Liver (tissue), 9 donors: ENCODE data around the gene CTSE. TPM values are rescaled to one million over a fixed set of nuclear protein-coding genes. Genes with fewer than 3 reads are reported as not detected.

Source experiments
- DNase-seq: peaks from one replicate; pipeline ENCODE4 v3.0.0-alpha.2; 2017; ENCODE audit warnings: low spot score
- H3K27ac ChIP-seq, 2 donors: one replicate each; pipeline ENCODE4 v1.7.0; 2013; ENCODE audit warnings: inconsistent platforms in 2 of 2, low read length in 2 of 2, control low read depth in 1 of 2, low read depth in 1 of 2, mild to moderate bottlenecking in 1 of 2
- H3K27me3 ChIP-seq, 4 donors: one replicate each; pipeline versions ENCODE4 v1.6.1 to v1.7.0; 2013; ENCODE audit warnings: low read length in 3 of 4, inconsistent platforms in 1 of 4, mild to moderate bottlenecking in 1 of 4, moderate library complexity in 1 of 4; ENCODE audit not compliant: control insufficient read depth in 4 of 4, insufficient read depth in 4 of 4
- H3K36me3 ChIP-seq, 4 donors: one replicate each; pipeline versions ENCODE4 v1.6.1 to v1.7.0; 2013; ENCODE audit warnings: low read length in 3 of 4, mild to moderate bottlenecking in 3 of 4, low read depth in 1 of 4, moderate library complexity in 1 of 4; ENCODE audit not compliant: control insufficient read depth in 4 of 4, insufficient read depth in 3 of 4
- H3K4me1 ChIP-seq, 4 donors: one replicate each; pipeline versions ENCODE4 v1.6.1 to v1.7.0; 2013; ENCODE audit warnings: low read length in 3 of 4, mild to moderate bottlenecking in 3 of 4, moderate library complexity in 1 of 4; ENCODE audit not compliant: control insufficient read depth in 4 of 4, insufficient read depth in 4 of 4
- H3K4me3 ChIP-seq, 3 donors: one replicate each; pipeline versions ENCODE4 v1.6.1 to v1.7.0; 2013; ENCODE audit warnings: low read length in 3 of 3, control low read depth in 1 of 3, low read depth in 1 of 3, mild to moderate bottlenecking in 1 of 3
- H3K9ac ChIP-seq, 2 donors: one replicate each; pipeline ENCODE4 v1.7.0; 2013; ENCODE audit warnings: low read length in 2 of 2, mild to moderate bottlenecking in 2 of 2, moderate library complexity in 2 of 2, control low read depth in 1 of 2, low read depth in 1 of 2
- H3K9me3 ChIP-seq, 4 donors: one replicate each; pipeline versions ENCODE4 v1.6.1 to v1.7.0; 2013; ENCODE audit warnings: low read length in 3 of 4; ENCODE audit not compliant: control insufficient read depth in 4 of 4
- ATF3 ChIP-seq: IDR thresholded peaks from 2 replicates; pipeline ENCODE4 v1.6.1; 2016; ENCODE audit warnings: antibody characterized with exemption
- CTCF ChIP-seq: fragments of 150-350 bp; IDR thresholded peaks from 2 replicates; pipeline ENCODE4 v1.5.1; 2017; ENCODE audit warnings: improper control_type of control experiment, low read depth, low read length; ENCODE audit not compliant: missing input control
- EGR1 ChIP-seq, 2 donors: IDR thresholded peaks; 2 replicates each; pipeline ENCODE4 v1.6.1; 2016 to 2018; ENCODE audit warnings: antibody characterized with exemption in 2 of 2, low read depth in 2 of 2
- FOXA1 ChIP-seq: IDR thresholded peaks from 2 replicates; pipeline ENCODE4 v1.6.1; 2016; ENCODE audit warnings: antibody characterized with exemption
- FOXA2 ChIP-seq: IDR thresholded peaks from 2 replicates; pipeline ENCODE4 v1.6.1; 2016; ENCODE audit warnings: antibody characterized with exemption
- GABPA ChIP-seq, 2 donors: IDR thresholded peaks in 1 of 2; conservative IDR thresholded peaks in 1 of 2; 2 replicates each; pipeline ENCODE4 v1.6.1; 2016; ENCODE audit warnings: antibody characterized with exemption in 2 of 2, mild to moderate bottlenecking in 1 of 2, moderate library complexity in 1 of 2
- HNF4A ChIP-seq, 2 donors: conservative IDR thresholded peaks; 2 replicates each; pipeline ENCODE4 v1.6.1; 2016; ENCODE audit warnings: antibody characterized with exemption in 2 of 2, mild to moderate bottlenecking in 2 of 2
- HNF4G ChIP-seq: IDR thresholded peaks from 2 replicates; pipeline ENCODE4 v1.6.1; 2016; ENCODE audit warnings: antibody characterized with exemption
- JUND ChIP-seq, 2 donors: IDR thresholded peaks; 2 replicates each; pipeline ENCODE4 v1.6.1; 2016; ENCODE audit warnings: antibody characterized with exemption in 2 of 2
- NR2F2 ChIP-seq: IDR thresholded peaks from 2 replicates; pipeline ENCODE4 v1.6.1; 2016; ENCODE audit warnings: antibody characterized with exemption
- RAD21 ChIP-seq, 2 donors: IDR thresholded peaks; 2 replicates each; pipeline ENCODE4 v1.6.1; 2016; ENCODE audit warnings: antibody characterized with exemption in 2 of 2, mild to moderate bottlenecking in 2 of 2
- RXRA ChIP-seq, 2 donors: IDR thresholded peaks; 2 replicates each; pipeline ENCODE4 v1.6.1; 2017 to 2018; ENCODE audit warnings: antibody characterized with exemption in 2 of 2, mild to moderate bottlenecking in 1 of 2
- SP1 ChIP-seq: IDR thresholded peaks from 2 replicates; pipeline ENCODE4 v1.6.1; 2018; ENCODE audit warnings: antibody characterized with exemption, mild to moderate bottlenecking
- TAF1 ChIP-seq: conservative IDR thresholded peaks from 2 replicates; pipeline ENCODE4 v1.6.1; 2016; ENCODE audit warnings: antibody characterized with exemption, mild to moderate bottlenecking
- YY1 ChIP-seq: IDR thresholded peaks from 2 replicates; pipeline ENCODE4 v1.6.1; 2016; ENCODE audit warnings: antibody characterized with exemption, mild to moderate bottlenecking
- WGBS: extraction: QIAGEN DNeasy Blood & Tissue Kit; methylation state at CpG from one replicate; pipeline ENCODE4 v1.1.7; 2013; 5-methylcytosine and 5-hydroxymethylcytosine counted together
- polyA plus RNA-seq, 2 donors: library from polyadenylated mRNA; stranded (reverse) in 1 of 2; unstranded in 1 of 2; fragments of 200-250 nt in 1 of 2; fragments of >200 nt in 1 of 2; fragmentation: Nextera tagmentation in 1 of 2; extraction: Ambion mirVana in 1 of 2; gene quantifications; one replicate each; pipeline versions ENCODE4 v1.2.1 to v1.2.3, GENCODE V29; 2013 to 2015
- total RNA-seq, 2 donors: library from RNA; depleted of rRNA; stranded (reverse); fragments of >200 nt; gene quantifications; one replicate each; pipeline ENCODE4 v1.2.3, GENCODE V29; 2014
- TF ChIP-seq, protein P1 (sequence below): IDR thresholded peaks from 2 replicates; pipeline ENCODE4 v1.6.1; 2016; ENCODE audit warnings: antibody characterized with exemption
- TF ChIP-seq, protein P2 (sequence below): IDR thresholded peaks from 2 replicates; pipeline ENCODE4 v1.6.1; 2016; ENCODE audit warnings: antibody characterized with exemption, mild to moderate bottlenecking
- TF ChIP-seq, protein P3 (sequence below): IDR thresholded peaks from 2 replicates; pipeline ENCODE4 v1.6.1; 2016; ENCODE audit warnings: antibody characterized with exemption
- donor health status: healthy.
- donor health status: healthy.
- donor health status: healthy.
- donor health status: healthy.
- donor health status: healthy.

CTSE gene
- total and polyA plus RNA-seq, 4 donors = under 0.01 to 32.8 (median 0.06) TPM

DNA sequence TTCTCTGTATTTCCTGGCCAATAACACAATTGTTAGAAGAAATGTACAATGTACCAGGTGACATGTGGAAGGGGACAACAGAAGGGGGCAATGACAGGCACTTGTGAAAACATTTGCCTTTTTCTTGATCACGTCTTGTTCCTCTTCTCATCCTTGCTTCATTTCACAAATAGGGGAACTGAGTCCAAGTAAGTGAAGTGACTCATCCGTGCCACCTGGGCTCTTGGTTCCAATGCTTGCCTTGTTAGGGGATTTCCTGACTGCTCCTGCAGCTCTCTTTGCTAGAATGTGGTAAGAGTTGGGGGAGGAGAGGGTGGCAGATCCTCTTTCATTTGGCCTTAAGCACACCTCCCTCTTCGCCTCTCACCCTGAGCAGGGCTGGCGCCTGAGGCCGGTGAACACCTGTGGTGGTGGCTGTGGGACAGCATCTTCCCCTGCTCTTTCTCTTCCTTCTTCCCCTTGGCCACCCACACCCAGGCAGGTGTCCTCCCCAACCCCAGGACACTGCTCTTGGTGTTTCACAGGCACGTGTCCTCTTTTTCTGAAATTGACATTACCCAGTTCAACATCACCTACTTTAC lies 27.1 kb upstream of the CTSE start:
- no peak for DNase-seq
- Histone ChIP-seq H3K9me3 (no peaks in the 10 kb centered on the region), H3K27me3 (no peaks in the 10 kb centered on the region), H3K9ac (no peak overlapping the region), H3K36me3 (no peaks in the 10 kb centered on the region), H3K4me3 (no peak overlapping the region), H3K27ac (no peak overlapping the region), H3K4me1 (peaks cover 0 to 35% (median 26%) of the 10 kb centered on the region in 4 donors)
- TF ChIP-seq RAD21 (IDR thresholded peaks at IDR 0.05) (no peak), NR2F2 (no peak), JUND (IDR thresholded peaks at IDR 0.05) (no peak), FOXA2 (no peak), GABPA (IDR thresholded peaks at IDR 0.05 in 1 of 2, conservative IDR thresholded peaks at IDR 0.05 in 1 of 2) (no peak), RXRA (IDR thresholded peaks at IDR 0.05) (no peak), ATF3 (no peak), HNF4G (no peak), YY1 (no peak), HNF4A (conservative IDR thresholded peaks at IDR 0.05) (no peak), EGR1 (IDR thresholded peaks at IDR 0.05; ENCODE audit: low read depth in 2 of 2) (no peak), FOXA1 (no peak), TAF1 (no peak), SP1 (no peak)
- TF ChIP-seq, protein P1, sequence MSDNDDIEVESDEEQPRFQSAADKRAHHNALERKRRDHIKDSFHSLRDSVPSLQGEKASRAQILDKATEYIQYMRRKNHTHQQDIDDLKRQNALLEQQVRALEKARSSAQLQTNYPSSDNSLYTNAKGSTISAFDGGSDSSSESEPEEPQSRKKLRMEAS = no peak
- TF ChIP-seq, protein P2, sequence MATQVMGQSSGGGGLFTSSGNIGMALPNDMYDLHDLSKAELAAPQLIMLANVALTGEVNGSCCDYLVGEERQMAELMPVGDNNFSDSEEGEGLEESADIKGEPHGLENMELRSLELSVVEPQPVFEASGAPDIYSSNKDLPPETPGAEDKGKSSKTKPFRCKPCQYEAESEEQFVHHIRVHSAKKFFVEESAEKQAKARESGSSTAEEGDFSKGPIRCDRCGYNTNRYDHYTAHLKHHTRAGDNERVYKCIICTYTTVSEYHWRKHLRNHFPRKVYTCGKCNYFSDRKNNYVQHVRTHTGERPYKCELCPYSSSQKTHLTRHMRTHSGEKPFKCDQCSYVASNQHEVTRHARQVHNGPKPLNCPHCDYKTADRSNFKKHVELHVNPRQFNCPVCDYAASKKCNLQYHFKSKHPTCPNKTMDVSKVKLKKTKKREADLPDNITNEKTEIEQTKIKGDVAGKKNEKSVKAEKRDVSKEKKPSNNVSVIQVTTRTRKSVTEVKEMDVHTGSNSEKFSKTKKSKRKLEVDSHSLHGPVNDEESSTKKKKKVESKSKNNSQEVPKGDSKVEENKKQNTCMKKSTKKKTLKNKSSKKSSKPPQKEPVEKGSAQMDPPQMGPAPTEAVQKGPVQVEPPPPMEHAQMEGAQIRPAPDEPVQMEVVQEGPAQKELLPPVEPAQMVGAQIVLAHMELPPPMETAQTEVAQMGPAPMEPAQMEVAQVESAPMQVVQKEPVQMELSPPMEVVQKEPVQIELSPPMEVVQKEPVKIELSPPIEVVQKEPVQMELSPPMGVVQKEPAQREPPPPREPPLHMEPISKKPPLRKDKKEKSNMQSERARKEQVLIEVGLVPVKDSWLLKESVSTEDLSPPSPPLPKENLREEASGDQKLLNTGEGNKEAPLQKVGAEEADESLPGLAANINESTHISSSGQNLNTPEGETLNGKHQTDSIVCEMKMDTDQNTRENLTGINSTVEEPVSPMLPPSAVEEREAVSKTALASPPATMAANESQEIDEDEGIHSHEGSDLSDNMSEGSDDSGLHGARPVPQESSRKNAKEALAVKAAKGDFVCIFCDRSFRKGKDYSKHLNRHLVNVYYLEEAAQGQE = no peak
- TF ChIP-seq, protein P3, sequence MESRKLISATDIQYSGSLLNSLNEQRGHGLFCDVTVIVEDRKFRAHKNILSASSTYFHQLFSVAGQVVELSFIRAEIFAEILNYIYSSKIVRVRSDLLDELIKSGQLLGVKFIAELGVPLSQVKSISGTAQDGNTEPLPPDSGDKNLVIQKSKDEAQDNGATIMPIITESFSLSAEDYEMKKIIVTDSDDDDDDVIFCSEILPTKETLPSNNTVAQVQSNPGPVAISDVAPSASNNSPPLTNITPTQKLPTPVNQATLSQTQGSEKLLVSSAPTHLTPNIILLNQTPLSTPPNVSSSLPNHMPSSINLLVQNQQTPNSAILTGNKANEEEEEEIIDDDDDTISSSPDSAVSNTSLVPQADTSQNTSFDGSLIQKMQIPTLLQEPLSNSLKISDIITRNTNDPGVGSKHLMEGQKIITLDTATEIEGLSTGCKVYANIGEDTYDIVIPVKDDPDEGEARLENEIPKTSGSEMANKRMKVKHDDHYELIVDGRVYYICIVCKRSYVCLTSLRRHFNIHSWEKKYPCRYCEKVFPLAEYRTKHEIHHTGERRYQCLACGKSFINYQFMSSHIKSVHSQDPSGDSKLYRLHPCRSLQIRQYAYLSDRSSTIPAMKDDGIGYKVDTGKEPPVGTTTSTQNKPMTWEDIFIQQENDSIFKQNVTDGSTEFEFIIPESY = no peak
- 83% methylated on average over 6 of the region's 6 CpGs for WGBS

- WGBS = 88% methylated on average over 3 of the region's 3 CpGs
- Histone ChIP-seq H3K36me3 (no peaks in the 10 kb centered on the region), H3K4me3 (no peak overlapping the region), H3K27me3 (no peaks in the 10 kb centered on the region), H3K9me3 (no peaks in the 10 kb centered on the region), H3K27ac (no peak overlapping the region), H3K4me1 (peaks cover 0 to 28% (median 19%) of the 10 kb centered on the region in 4 donors), H3K9ac (no peak overlapping the region)
- no peak for DNase-seq
- TF ChIP-seq, protein P2 = no peak
- no peak for TF ChIP-seq CTCF
- no peak for TF ChIP-seq HNF4A (conservative IDR thresholded peaks at IDR 0.05)
- TF ChIP-seq, protein P3 = no peak
- no peak for TF ChIP-seq SP1
- no peak for TF ChIP-seq YY1
- TF ChIP-seq HNF4G = no peak
- no peak for TF ChIP-seq EGR1 (IDR thresholded peaks at IDR 0.05; ENCODE audit: low read depth in 2 of 2)
Observed at GRCh38 chr1:206049919-206050600, 26.4 kb upstream of the CTSE start.
